GM18870 (cell line): ENCODE data around the gene EN2.
A peak's percentile ranks its signal among the peaks of the same experiment; 100 is the strongest.

Source experiments
- ATAC-seq: cut with Tn5 transposase; IDR thresholded peaks from one replicate; pipeline ENCODE4 v1.9.1; 2021; ENCODE audit warnings: moderate library complexity; ENCODE audit not compliant: unreplicated experiment

Gene EN2

GRCh38 chr7:155458111-155458877 lies at the start of gene EN2:
Gene EN2 (plus strand): TSS chr7:155458129. CDS start chr7:155458378, 249 bp downstream.
- ATAC-seq, result no peak

GRCh38 chr7:155408651-155409586 lies 49.0 kb upstream of the EN2 start:
- ATAC-seq, result no peak

GRCh38 chr7:155409980-155410379 lies 47.9 kb upstream of the EN2 start:
- ATAC-seq, result no peak

- no peak for ATAC-seq
These were observed 47.5 kb upstream of the EN2 start for GRCh38 chr7:155410431-155410830.

GRCh38 chr7:155411718-155412415 lies 46.1 kb upstream of the EN2 start:
- ATAC-seq, result no peak

- peak; percentile 78 for ATAC-seq
These were observed 45.3 kb upstream of the EN2 start for GRCh38 chr7:155412416-155413253.

GRCh38 chr7:155414547-155415492 lies 43.1 kb upstream of the EN2 start:
- ATAC-seq, result no peak

- no peak for ATAC-seq
These were observed 41.1 kb upstream of the EN2 start for GRCh38 chr7:155416646-155417380.

- no peak for ATAC-seq
These were observed 39.6 kb upstream of the EN2 start for GRCh38 chr7:155418304-155418703.

GRCh38 chr7:155418941-155419755 lies 38.8 kb upstream of the EN2 start:
- no peak for ATAC-seq

GRCh38 chr7:155420116-155420515 lies 37.8 kb upstream of the EN2 start:
- ATAC-seq, result no peak

- ATAC-seq, result no peak
These were observed 35.8 kb upstream of the EN2 start for GRCh38 chr7:155422151-155422550.

- no peak for ATAC-seq
These were observed 35.2 kb upstream of the EN2 start for GRCh38 chr7:155422599-155423336.

GRCh38 chr7:155423337-155424285 lies 34.3 kb upstream of the EN2 start:
- ATAC-seq, result no peak

GRCh38 chr7:155424301-155425010 lies 33.5 kb upstream of the EN2 start:
- ATAC-seq, result no peak
